T-helper 2 cell (primary cell): ENCODE results near the gene CHD9.

ENCODE experiments used
- DNase-seq, 5 experiments: peaks; one replicate each; pipeline versions ENCODE4 v3.0.0 to v3.0.0-alpha.2; 2012 to 2022

The CHD9 gene

DNA sequence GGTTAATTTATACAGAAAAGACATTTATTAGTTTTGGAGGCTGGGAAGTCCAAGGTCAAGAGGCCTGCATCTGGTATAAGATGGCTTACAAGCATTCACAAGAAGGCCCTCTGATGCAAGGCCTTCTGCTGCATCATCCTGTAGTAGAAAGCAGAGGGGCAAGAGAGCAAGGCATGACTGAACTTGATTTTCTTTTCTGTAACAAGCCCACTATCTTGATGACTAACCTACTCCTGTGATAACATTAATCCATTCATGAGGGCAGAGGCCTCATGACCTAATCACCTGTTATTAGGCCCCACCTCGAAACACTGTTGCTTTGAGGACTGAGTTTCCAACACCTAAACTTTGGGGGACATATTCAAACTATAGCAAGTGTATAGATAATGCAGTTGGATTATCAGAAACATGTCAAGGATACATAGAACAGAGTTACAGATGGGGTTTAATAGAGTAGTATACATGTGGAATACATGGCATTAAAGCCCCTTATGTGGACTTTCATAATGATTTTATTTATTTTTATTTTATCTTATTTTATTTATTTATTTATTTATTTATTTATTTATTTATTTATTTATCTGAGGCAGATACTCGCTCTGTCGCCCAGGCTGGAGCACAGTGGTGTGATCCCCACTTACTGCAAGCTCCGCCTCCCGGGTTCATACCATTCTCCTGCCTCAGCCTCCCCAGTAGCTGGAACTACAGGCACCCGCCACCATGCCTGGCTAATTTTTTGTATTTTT, 88.2 kb downstream of the CHD9 start:
- DNase-seq: no peak

- no peak for DNase-seq
Measured at GRCh38 chr16:53147500-53148065, 92.8 kb downstream of the CHD9 start.

- no peak for DNase-seq
Measured at GRCh38 chr16:53150769-53151168, 96.0 kb downstream of the CHD9 start.

DNA sequence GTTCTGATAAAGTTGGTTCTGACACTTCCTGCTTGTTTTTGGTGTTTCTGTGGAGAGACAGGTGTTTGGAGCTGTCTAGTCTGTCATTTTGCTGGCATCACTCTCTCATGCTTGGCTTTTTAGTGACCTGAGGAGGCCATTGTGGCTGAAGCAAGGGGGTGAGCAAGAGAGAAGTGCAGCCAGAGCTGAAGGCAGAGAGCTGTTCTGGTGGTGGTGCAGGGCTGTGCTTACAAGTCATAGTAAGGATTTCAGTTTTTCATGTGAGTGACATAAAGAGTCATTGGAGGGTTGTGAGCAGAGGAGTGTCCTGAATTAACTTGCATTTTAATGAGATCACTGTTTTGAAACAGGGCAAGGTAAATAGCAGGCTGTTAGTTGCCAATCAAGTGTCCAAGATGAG, 97.5 kb downstream of the CHD9 start:
- DNase-seq: no peak

DNA sequence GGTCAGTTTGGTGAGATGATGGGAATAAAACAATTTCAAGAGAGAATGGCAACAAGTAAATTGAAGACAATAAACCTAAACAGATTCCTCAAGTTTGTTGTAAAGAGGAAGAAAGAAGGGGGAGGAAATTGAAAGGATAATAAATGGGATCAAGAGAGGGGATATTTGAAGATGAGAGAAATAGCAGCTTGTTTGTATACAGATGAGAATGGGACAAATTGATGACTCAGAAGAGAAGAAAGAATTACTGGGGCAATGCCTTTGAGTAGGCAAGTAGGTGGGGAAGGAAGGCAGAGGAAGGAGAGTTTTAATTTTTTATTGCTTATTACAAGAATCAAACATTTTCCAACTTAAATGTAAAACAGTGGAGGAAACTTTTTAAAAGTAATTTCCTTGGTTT, 98.3 kb downstream of the CHD9 start:
- DNase-seq: no peak

- no peak for DNase-seq
Measured at GRCh38 chr16:53154513-53154912, 99.7 kb downstream of the CHD9 start.

GRCh38 chr16:53156516-53156915, 101.7 kb downstream of the CHD9 start:
- no peak for DNase-seq

GRCh38 chr16:53159781-53160436, 105.1 kb downstream of the CHD9 start:
- DNase-seq: peak in 2 of 5 experiments; percentile 33 to 55

DNA sequence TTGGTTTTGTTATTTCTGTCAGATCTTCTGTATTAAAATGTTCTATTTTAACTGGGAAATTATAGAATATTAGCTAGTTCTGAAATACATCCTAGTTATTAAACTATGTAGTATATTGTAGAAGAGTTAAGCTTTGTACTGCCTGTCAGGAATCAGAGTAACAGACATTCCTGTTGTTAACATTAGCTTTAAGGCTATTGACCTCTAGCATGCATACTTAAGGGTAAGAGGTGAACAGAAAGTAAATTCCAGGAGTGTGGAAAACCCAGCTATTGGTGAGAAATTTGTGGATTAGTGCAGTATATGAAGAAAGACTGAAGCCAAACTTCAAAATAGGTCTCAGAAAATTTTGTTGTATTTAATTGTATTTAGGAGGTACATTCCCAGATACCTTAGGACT, 111.3 kb downstream of the CHD9 start:
- no peak for DNase-seq

DNA sequence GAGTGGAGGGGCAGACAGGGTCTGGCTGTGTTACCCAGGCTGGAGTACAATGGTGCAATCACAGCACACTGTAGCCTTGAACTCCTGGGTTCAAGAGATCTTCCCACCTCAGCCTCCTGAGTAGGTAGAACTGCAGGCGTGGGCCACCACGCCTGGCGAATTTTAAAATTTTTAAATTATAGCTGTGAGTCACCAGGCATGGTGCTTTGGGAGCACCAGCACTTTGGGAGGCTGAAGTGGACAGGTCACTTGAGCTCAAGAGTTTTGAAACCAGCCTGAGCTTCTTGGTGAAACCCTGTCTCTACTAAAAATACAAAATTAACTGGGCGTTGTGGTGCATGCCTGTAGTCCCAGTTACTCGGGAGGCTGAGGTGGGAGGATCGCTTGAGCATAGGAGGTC, 114.0 kb downstream of the CHD9 start:
- DNase-seq: no peak

- no peak for DNase-seq
Measured at GRCh38 chr16:53172517-53172916, 117.7 kb downstream of the CHD9 start.

DNA sequence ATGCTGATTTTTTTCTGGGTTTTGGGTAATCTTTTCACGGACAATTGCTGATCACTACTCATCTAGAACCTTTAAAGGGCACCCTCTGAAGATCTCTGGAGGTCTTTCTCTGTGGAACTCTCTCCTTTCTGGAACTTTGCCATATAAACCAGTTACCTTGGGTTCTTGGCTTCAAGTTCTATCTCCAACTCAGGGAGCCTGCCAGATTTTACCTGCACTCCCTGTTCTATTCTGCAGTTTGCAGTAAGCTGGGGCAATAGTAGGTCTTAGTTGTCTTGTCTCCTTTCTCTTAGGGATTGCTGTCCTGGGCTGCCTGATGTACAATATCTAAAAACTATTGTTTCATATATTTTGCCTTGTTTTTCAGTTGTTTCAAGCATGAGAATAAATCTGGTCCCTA, 120.3 kb downstream of the CHD9 start:
- no peak for DNase-seq

- DNase-seq: no peak
Measured at GRCh38 chr16:53176434-53176833, 121.6 kb downstream of the CHD9 start.

DNA sequence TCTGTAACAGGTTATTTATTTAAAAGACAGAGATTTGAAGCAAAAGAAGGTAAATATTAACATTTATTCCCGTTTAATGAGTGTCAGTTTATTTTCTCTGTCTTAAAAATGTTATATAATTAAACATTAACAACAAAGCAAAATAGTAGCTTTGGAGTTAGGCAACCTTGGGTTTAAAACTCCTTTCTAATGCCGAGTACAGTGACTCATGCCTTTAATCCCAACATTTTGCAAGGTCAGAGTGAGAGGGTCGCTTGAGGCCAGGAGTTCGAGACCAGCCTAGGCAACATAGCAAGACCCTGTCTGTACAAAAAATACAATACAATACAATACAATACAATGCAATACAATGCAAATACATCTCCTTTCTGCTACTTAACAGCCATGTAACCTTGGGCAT, 128.7 kb downstream of the CHD9 start:
- DNase-seq: no peak

- DNase-seq: peak in 1 of 5 experiments; percentile 7
Measured at GRCh38 chr16:53185741-53186140, 130.9 kb downstream of the CHD9 start.

DNA sequence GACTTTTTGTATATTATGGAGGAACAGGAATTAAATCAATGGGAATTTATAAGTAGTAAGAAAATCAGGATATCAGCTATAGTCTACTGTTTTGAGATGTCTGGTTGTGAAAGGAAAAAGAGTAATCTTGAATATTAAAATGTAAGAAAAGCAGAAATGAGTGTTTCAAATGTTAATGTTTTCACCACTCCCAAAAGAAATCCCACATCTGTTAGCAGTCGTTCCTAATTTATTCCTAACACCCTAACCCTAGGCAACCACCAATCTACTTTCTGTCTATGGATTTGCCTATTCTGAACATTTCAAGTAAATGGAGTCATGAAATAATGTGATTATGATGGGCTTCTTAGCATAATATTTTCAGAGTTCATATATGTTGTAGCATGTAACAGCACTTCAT, 133.0 kb downstream of the CHD9 start:
- DNase-seq: no peak

DNA sequence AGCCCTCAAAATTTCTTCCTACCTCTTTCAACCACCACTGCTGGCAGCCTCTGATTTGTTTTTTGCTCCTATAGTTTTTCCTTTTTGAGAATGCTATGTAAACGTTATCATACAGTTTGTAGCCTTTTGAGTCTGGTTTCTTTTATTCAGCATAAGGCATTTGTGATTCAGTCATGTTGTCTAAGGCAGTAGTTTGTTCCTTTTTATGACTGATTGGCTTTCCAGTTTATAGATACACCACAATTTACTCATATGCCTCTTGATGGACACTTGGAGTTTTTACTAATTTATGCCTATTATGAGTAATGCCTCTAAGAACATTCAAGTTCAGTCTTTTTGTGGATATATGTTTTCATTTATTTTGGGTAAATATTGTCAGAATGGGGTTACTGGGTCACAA, 136.6 kb downstream of the CHD9 start:
- DNase-seq: no peak

- no peak for DNase-seq
Measured at GRCh38 chr16:53198933-53199332, 144.1 kb downstream of the CHD9 start.

- no peak for DNase-seq
Measured at GRCh38 chr16:53201900-53202299, 147.1 kb downstream of the CHD9 start.

DNA sequence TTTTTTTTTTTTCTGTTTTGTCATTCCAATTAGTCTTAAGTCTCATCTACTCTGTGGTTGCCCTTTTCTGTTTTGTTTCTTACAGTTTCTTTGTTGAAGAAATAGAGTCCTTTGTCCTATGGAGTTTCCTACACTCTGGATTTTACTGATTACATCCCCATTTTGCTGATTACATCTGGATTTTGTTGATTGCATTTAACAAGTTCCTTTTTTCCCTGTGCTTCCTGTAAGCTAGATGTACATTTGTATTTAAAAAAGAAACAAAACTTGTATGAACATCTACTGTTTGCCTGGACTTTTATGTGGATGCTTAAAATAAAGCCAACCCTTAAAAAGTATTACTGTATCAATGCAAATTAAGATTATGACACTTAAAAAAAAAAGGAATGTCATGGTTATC, 147.6 kb downstream of the CHD9 start:
- DNase-seq: no peak

DNA sequence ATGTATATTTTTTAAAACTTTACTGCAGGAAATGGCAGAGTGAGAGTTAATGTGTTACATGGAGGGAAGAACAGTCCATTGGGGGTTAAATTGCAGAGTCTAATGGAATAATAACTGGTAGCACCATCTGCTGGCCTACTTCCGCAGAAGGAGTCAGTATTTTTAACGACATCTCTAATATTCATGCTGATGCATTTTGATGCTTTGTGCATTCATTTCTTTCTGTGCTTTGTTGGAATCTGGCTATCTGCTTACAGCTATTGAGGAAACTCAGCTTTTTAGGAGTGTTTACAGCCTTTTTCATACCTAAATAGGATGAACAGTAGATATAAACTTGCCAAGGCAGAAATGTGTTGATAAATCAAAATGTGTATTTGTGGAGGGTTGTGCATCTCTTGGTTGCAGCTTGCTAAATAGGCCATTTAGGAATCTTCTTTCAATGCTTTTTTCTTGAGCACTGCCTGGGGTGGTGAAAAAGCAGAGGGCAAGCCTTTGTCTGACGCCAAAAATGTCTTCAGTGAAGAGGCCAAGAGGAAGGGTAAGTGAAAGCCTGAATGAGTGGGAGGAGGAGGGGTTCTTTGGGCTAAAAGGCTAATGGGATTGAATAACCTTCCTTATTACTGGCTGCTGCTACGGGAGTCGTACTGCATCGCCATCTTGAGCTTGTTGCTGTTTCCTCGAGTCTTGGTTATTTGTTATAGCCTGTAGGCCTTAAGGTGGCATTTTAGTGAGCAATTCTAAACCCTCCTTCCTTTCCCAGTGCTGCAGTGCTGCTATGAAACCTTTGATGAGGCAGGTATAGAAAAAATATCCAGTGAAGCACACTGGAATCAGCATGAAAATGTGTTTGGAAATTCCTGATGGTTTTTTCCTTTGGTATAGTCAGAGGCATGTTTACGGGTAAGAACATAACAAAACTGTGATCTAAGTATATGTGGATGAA, 153.3 kb downstream of the CHD9 start:
- DNase-seq: peak in 1 of 5 experiments; percentile 9

DNA sequence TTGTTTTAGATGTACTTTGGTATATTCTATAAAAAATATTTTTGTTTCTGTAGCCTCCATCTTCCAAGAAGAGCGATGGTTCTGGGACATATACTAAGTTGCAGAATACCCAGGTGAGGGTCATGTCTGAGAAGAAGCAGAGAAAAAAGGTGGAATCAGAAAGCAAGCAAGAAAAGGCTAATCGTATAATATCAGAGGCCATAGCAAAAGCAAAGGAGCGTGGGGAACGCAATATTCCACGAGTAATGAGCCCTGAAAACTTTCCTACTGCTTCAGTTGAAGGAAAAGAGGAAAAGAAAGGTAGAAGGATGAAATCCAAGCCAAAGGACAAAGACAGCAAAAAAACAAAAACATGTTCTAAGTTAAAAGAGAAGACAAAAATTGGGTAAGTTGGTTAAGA, 154.6 kb downstream of the CHD9 start:
- DNase-seq: no peak

DNA sequence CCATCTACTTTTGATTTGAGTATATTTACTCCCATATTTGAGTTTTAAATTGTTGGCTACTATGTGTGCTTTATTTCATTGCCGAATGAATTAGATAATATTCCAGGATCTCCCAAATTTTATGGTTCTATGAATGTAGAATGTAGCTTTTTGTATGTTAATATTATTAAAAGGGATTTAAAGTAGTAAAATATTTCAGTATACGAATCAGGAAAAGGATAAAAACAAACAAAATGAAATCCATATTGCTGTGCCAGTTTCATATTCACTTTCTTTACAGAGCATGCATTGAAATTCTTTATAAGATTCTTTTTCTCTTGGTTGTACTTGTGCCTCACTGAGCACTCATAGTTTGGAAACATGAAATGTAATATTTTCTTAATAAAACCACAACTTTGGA, 155.1 kb downstream of the CHD9 start:
- no peak for DNase-seq
